Measurements from ENCODE around the gene ZNF366.

Gene ZNF366

GRCh38 chr5:72463449-72464052, 43.7 kb downstream of the ZNF366 start:
- DNase-seq = no peak

- DNase-seq = no peak
Observed at GRCh38 chr5:72460413-72460812, 46.8 kb downstream of the ZNF366 start.

GRCh38 chr5:72459913-72460312, 47.3 kb downstream of the ZNF366 start:
- DNase-seq = no peak

- DNase-seq = no peak
Observed at GRCh38 chr5:72459089-72459661, 48.0 kb downstream of the ZNF366 start.

- no peak for DNase-seq
Observed at GRCh38 chr5:72458407-72458806, 48.8 kb downstream of the ZNF366 start.

- DNase-seq = no peak
Observed at GRCh38 chr5:72457491-72457890, 49.7 kb downstream of the ZNF366 start.

- DNase-seq = no peak
Observed at GRCh38 chr5:72456391-72457074, 50.7 kb downstream of the ZNF366 start.

GRCh38 chr5:72455476-72455875, 51.7 kb downstream of the ZNF366 start:
- DNase-seq = no peak

- no peak for DNase-seq
Observed at GRCh38 chr5:72454996-72455395, 52.2 kb downstream of the ZNF366 start.

GRCh38 chr5:72453246-72453775, 53.9 kb downstream of the ZNF366 start:
- no peak for DNase-seq

GRCh38 chr5:72452515-72453245, 54.5 kb downstream of the ZNF366 start:
- DNase-seq = no peak

- DNase-seq = no peak
Observed at GRCh38 chr5:72451741-72452505, 55.3 kb downstream of the ZNF366 start.

- no peak for DNase-seq
Observed at GRCh38 chr5:72448368-72448767, 58.8 kb downstream of the ZNF366 start.

- no peak for DNase-seq
Observed at GRCh38 chr5:72447751-72448150, 59.5 kb downstream of the ZNF366 start.

GRCh38 chr5:72445969-72446368, 61.2 kb downstream of the ZNF366 start:
- no peak for DNase-seq

GRCh38 chr5:72443883-72444282, 63.3 kb downstream of the ZNF366 start:
- DNase-seq = no peak

GRCh38 chr5:72441862-72442540, 65.2 kb downstream of the ZNF366 start:
- no peak for DNase-seq

- no peak for DNase-seq
Observed at GRCh38 chr5:72441094-72441723, 66.0 kb downstream of the ZNF366 start.

GRCh38 chr5:72440207-72440638, 67.0 kb downstream of the ZNF366 start:
- DNase-seq = no peak

GRCh38 chr5:72439192-72439591, 68.0 kb downstream of the ZNF366 start:
- no peak for DNase-seq

- DNase-seq = no peak
Observed at GRCh38 chr5:72438141-72438540, 69.1 kb downstream of the ZNF366 start.

All from activated naive CD4-positive, alpha-beta T cell treated with Interleukin-2 at 50 U/mL for 16 hours (primary cell).